HEK293T (cell line): Measurements from ENCODE around the gene ZBTB21.

Experiments used
- CTCF ChIA-PET: fragments of 350-600 bp; formaldehyde crosslinking; extraction: SDS; loops from one replicate; lab custom pipeline; 2021; ENCODE audit warnings: antibody characterized with exemption, inconsistent platforms; lab: Yijun Ruan, JAX
- POLR2A ChIA-PET: fragments of 350-600 bp; formaldehyde crosslinking; extraction: SDS; loops from one replicate; lab custom pipeline; 2020; ENCODE audit warnings: antibody characterized with exemption, inconsistent platforms; lab: Yijun Ruan, JAX
- DNase-seq: peaks from one replicate; pipeline ENCODE4 v3.0.0; 2012; ENCODE audit warnings: mixed read lengths; ENCODE audit errors: extremely low spot score
- ARNT ChIP-seq: fragments of 450-650 bp; IDR thresholded peaks from 2 replicates; pipeline ENCODE4 v1.6.1; 2017; ENCODE audit warnings: mild to moderate bottlenecking
- BHLHE40 ChIP-seq: fragments of 450-650 bp; IDR thresholded peaks from 2 replicates; pipeline ENCODE4 v1.6.1; 2016; ENCODE audit warnings: mild to moderate bottlenecking, moderate library complexity, borderline replicate concordance
- CTBP1 ChIP-seq: fragments of 450-650 bp; IDR thresholded peaks from 2 replicates; pipeline ENCODE4 v1.6.1; 2016; ENCODE audit warnings: borderline replicate concordance
- ELF4 ChIP-seq: fragments of 450-650 bp; IDR thresholded peaks from 2 replicates; pipeline ENCODE4 v1.6.1; 2017; ENCODE audit warnings: antibody characterized with exemption
- FOXA1 ChIP-seq: fragments of 450-650 bp; IDR thresholded peaks from 2 replicates; pipeline ENCODE4 v1.6.1; 2016; ENCODE audit warnings: mild to moderate bottlenecking
- FOXK2 ChIP-seq: fragments of 450-650 bp; IDR thresholded peaks from 2 replicates; pipeline ENCODE4 v1.6.1; 2016; ENCODE audit warnings: mild to moderate bottlenecking
- FOXM1 ChIP-seq: fragments of 450-650 bp; IDR thresholded peaks from 2 replicates; pipeline ENCODE4 v1.6.1; 2017; ENCODE audit warnings: mild to moderate bottlenecking, borderline replicate concordance
- HDGF ChIP-seq: fragments of 450-650 bp; IDR thresholded peaks from 2 replicates; pipeline ENCODE4 v1.6.1; 2017; ENCODE audit warnings: antibody characterized with exemption, borderline replicate concordance
- L3MBTL2 ChIP-seq: fragments of 450-650 bp; conservative IDR thresholded peaks from 2 replicates; pipeline ENCODE4 v1.6.1; 2016; ENCODE audit warnings: mild to moderate bottlenecking
- LEF1 ChIP-seq: fragments of 450-650 bp; IDR thresholded peaks from 2 replicates; pipeline ENCODE4 v1.6.1; 2017; ENCODE audit warnings: mild to moderate bottlenecking, borderline replicate concordance
- NFRKB ChIP-seq: fragments of 450-650 bp; IDR thresholded peaks from 2 replicates; pipeline ENCODE4 v1.6.1; 2016; ENCODE audit warnings: mild to moderate bottlenecking, moderate library complexity
- PKNOX1 ChIP-seq: fragments of 450-650 bp; IDR thresholded peaks from 2 replicates; pipeline ENCODE4 v1.6.1; 2016
- SP1 ChIP-seq: fragments of 450-650 bp; IDR thresholded peaks from 2 replicates; pipeline ENCODE4 v1.6.1; 2017
- SUZ12 ChIP-seq: fragments of 450-650 bp; IDR thresholded peaks from 2 replicates; pipeline ENCODE4 v1.6.1; 2016; ENCODE audit warnings: mild to moderate bottlenecking
- TARDBP ChIP-seq: fragments of 450-650 bp; IDR thresholded peaks from 2 replicates; pipeline ENCODE4 v1.6.1; 2016
- ZNF384 ChIP-seq: fragments of 450-650 bp; IDR thresholded peaks from 2 replicates; pipeline ENCODE4 v1.6.1; 2016

ZBTB21 gene

GRCh38 chr21:42056468-42056867, 46.3 kb upstream of the ZBTB21 start:
- CTCF ChIA-PET, result no interaction called here
- no peak for TF ChIP-seq FOXK2
- no peak for TF ChIP-seq ZNF384
- TF ChIP-seq FOXM1, result no peak
- no peak for TF ChIP-seq L3MBTL2
- no peak for TF ChIP-seq NFRKB
- no peak for TF ChIP-seq HDGF
- no peak for TF ChIP-seq SUZ12
- no peak for TF ChIP-seq LEF1
- no peak for TF ChIP-seq ARNT
- TF ChIP-seq FOXA1, result no peak
- no peak for TF ChIP-seq BHLHE40
- no peak for TF ChIP-seq CTBP1
- TF ChIP-seq TARDBP, result no peak
- DNase-seq, result no peak
- POLR2A ChIA-PET, result no interaction called here

DNA sequence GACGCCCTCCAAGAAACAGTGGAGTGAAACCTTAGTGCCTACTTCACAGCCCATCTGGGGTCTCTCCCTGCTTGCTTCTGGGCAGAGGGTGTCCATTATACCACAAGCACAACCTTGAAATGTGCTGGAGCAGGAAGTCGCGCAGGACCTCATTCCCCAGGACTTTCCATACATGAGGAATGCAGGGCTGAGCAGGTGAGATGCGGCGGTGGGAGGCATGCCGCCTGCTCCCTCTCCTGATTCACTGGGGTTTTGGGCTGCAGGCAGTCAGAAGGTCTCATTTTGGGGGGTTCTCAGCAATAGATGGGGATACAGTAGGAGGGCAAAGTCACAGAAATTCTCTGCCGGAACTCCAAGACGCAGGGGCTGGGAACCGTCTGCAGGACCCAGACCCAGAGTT, 45.3 kb upstream of the ZBTB21 start:
- ChIA-PET CTCF (no interaction called here), POLR2A (no interaction called here)
- TF ChIP-seq ZNF384 (no peak), NFRKB (no peak), TARDBP (no peak)
- DNase-seq, result no peak

- ChIA-PET CTCF (no interaction called here), POLR2A (no interaction called here)
- no peak for DNase-seq
- TF ChIP-seq FOXK2, result no peak
- no peak for TF ChIP-seq NFRKB
- no peak for TF ChIP-seq BHLHE40
- no peak for TF ChIP-seq TARDBP
- no peak for TF ChIP-seq PKNOX1
- TF ChIP-seq FOXM1, result no peak
- no peak for TF ChIP-seq ZNF384
- no peak for TF ChIP-seq ELF4
- TF ChIP-seq LEF1, result no peak
Measured at GRCh38 chr21:42051788-42052187, 41.6 kb upstream of the ZBTB21 start.

DNA sequence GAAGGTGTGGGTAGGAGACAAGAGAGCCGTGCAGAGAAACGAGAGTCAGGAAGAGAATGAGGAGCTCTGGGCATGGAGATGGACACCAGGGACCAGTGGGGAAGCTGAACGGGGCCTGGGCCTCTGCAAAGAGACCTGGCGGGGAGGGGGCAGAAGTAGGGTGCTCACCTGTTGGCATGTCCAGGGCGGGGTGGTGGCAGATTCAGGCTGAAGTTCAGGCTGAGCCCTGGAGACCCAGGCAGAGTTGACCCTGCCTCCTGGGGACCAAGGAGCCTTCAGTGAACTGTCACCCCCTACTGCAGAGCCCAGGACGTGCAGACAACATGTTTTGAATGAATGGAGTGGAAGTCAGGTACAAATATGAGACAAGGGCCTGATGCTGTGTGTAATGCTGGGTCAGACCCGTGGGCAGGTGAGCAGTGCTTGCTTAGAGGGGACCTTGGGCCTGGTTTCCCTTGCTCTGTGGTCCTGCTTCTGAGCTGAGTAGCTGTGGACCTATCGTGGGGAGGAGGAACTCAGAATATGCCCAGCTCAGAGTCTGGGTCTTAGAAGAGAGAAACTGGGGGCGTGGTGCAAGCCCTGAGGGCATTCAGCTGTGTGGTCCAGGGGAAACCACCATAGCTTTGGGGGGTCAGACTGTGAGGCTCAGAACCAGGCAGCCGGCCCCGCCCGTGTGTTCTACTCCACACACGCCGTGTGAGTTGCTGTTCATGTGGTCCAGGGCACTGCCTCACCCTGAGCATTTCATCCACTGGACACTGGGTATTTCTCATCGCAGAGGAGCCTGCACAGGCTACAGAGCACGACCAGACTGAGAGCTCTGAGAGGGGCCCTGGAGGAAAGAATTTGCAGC, 39.6 kb upstream of the ZBTB21 start:
- CTCF ChIA-PET, result interaction anchor here (0.6 kb wide), 1 partner anchor 233 kb away, joined by 3 read pairs; no protein-coding TSS in a partner anchor
- TF ChIP-seq NFRKB (no peak), SUZ12 (no peak), ZNF384 (no peak), PKNOX1 (no peak), BHLHE40 (no peak), HDGF (no peak), LEF1 (no peak)
- POLR2A ChIA-PET, result no interaction called here
- DNase-seq, result no peak

DNA sequence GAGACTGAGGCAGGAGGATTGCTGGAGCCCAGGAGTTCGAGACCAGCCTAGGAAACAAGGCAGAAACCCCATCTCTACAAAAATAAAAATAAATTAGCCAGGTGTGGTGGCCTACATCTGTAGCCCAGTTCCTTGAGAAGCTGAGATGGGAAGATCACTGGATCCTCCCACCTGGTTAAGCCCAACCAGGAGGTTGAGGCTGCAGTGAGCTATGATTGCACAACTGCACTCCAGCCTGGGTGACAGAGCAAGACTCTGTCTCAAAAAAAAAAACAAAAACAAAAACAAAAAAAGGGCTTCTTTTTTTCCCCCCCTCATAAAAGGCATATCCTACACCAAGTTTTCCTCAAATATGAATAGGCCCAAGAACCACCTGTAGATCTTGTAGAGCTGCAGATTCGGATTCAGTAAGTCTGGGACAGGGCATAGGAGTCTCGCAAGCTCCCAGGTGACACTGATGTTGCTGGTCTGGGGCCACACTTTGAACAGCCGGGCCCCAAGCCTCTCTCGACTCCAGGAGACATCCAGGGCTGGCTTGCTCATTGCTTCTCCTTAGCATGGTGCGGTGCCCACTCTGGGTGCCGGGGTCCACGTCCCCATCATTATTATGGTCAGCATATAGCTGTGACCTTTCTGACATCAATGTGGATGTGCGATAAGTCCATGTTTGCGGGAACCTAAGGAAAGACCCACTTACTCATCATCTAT, 38.9 kb upstream of the ZBTB21 start:
- DNase-seq, result no peak
- CTCF ChIA-PET, result interaction anchor here (0.6 kb wide), 1 partner anchor 138 kb away, joined by 8 read pairs; no protein-coding TSS in a partner anchor
- POLR2A ChIA-PET, result no interaction called here
- TF ChIP-seq CTBP1, result no peak
- no peak for TF ChIP-seq FOXM1
- no peak for TF ChIP-seq SP1
- TF ChIP-seq ARNT, result no peak
- no peak for TF ChIP-seq BHLHE40
- no peak for TF ChIP-seq ZNF384
- TF ChIP-seq LEF1, result no peak
- TF ChIP-seq SUZ12, result no peak
- TF ChIP-seq L3MBTL2, result no peak
- no peak for TF ChIP-seq NFRKB
- TF ChIP-seq ELF4, result no peak
- no peak for TF ChIP-seq PKNOX1
- TF ChIP-seq TARDBP, result no peak
- TF ChIP-seq FOXK2, result no peak
- no peak for TF ChIP-seq HDGF

DNA sequence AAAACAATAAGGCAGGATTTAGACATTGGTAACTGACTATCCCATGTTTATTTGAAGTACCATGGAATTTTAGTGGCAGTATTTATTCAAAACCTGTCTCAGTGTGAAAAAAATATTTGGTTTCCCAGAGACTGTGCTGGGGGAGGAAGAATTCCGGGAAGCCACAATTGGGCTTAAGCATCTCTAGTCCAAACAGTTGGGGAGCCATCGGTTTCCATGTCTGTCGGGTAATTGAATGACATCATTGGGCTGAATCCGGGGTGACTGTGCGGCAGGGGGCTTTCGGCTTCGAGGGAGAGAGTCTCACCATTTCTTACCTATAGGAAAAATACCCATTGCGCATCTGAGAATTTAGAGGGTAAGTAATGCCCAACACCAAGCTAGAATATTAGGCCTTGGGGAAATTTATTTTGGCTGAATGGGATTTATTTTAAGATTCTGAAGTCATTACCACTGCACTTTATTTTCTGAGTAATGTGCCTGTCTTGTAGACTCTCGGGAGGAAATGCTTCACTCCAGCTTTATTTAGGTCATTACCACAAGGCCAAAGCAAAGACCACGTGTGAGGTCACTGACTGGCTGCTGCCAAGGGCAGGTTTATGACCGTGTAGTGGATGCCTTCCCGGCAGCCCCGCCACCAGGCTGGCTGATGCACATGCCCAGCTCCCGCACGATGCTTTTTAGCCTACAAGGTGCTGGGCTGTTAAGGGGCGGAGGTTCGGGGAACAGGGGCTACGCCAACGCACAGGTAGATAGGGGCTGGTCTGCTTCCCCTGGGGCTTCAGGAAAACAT, 37.9 kb upstream of the ZBTB21 start:
- POLR2A ChIA-PET, result no interaction called here
- CTCF ChIA-PET, result no interaction called here
- no peak for DNase-seq
- TF ChIP-seq SUZ12, result no peak
- TF ChIP-seq BHLHE40, result no peak
- no peak for TF ChIP-seq TARDBP
